Hepatocyte (in vitro differentiated cells): Measurements from ENCODE around the gene CNGA1.

Source experiments
- EZH2 ChIP-seq: fragments of 200-600 bp; sonication (generic); IDR thresholded peaks from 2 replicates; pipeline ENCODE4 v1.6.1; 2016; ENCODE audit warnings: antibody characterized with exemption, mild to moderate bottlenecking, borderline replicate concordance
- TF ChIP-seq, protein P1 (sequence below): fragments of 200-600 bp; sonication (generic); IDR thresholded peaks from 2 replicates; pipeline ENCODE4 v1.5.1; 2016; ENCODE audit warnings: antibody characterized with exemption, mild to moderate bottlenecking; ENCODE audit not compliant: poor library complexity

GRCh38 chr4:48047421-48047844, 31.0 kb upstream of the CNGA1 start:
- TF ChIP-seq, protein P1, sequence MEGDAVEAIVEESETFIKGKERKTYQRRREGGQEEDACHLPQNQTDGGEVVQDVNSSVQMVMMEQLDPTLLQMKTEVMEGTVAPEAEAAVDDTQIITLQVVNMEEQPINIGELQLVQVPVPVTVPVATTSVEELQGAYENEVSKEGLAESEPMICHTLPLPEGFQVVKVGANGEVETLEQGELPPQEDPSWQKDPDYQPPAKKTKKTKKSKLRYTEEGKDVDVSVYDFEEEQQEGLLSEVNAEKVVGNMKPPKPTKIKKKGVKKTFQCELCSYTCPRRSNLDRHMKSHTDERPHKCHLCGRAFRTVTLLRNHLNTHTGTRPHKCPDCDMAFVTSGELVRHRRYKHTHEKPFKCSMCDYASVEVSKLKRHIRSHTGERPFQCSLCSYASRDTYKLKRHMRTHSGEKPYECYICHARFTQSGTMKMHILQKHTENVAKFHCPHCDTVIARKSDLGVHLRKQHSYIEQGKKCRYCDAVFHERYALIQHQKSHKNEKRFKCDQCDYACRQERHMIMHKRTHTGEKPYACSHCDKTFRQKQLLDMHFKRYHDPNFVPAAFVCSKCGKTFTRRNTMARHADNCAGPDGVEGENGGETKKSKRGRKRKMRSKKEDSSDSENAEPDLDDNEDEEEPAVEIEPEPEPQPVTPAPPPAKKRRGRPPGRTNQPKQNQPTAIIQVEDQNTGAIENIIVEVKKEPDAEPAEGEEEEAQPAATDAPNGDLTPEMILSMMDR = no peak
- TF ChIP-seq EZH2 = no peak
